ENCODE results near the gene CA9.

The CA9 gene

DNA sequence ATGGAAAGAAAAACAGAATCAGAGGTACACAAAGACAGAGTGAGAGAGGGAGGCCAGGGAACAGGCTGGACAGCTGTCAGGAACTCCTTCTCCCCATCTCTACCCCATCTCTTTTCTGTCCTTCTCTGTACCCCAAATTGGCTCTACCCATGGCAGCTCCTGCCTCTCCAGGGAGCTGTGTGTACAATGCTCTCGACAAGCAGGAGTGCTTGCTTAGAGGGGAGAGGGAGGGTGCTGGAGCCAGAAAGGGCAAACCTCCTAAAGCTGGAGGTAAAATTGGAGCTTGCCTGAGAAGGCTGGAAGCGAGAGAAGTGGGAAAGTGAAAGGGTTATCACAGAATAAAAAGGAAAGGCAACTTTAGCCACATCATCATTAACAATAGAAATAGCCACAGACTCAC lies 9.6 kb downstream of the CA9 start:
- H3K4me3 ChIP-seq (replicated peaks; ENCODE audit: insufficient read depth, low read length), result no peak overlapping the region
- TF ChIP-seq POLR2AphosphoS5 (IDR thresholded peaks at IDR 0.05; ENCODE audit: low read depth), result no peak
- TF ChIP-seq, protein P1, sequence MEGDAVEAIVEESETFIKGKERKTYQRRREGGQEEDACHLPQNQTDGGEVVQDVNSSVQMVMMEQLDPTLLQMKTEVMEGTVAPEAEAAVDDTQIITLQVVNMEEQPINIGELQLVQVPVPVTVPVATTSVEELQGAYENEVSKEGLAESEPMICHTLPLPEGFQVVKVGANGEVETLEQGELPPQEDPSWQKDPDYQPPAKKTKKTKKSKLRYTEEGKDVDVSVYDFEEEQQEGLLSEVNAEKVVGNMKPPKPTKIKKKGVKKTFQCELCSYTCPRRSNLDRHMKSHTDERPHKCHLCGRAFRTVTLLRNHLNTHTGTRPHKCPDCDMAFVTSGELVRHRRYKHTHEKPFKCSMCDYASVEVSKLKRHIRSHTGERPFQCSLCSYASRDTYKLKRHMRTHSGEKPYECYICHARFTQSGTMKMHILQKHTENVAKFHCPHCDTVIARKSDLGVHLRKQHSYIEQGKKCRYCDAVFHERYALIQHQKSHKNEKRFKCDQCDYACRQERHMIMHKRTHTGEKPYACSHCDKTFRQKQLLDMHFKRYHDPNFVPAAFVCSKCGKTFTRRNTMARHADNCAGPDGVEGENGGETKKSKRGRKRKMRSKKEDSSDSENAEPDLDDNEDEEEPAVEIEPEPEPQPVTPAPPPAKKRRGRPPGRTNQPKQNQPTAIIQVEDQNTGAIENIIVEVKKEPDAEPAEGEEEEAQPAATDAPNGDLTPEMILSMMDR (IDR thresholded peaks at IDR 0.05; ENCODE audit: insufficient read depth, low read length), result no peak
- TF ChIP-seq GABPA (IDR thresholded peaks at IDR 0.05; ENCODE audit: low read depth), result no peak
- no peak for TF ChIP-seq SPI1 (IDR thresholded peaks at IDR 0.05; ENCODE audit: borderline replicate concordance, low read depth)
- TF ChIP-seq, protein P2, sequence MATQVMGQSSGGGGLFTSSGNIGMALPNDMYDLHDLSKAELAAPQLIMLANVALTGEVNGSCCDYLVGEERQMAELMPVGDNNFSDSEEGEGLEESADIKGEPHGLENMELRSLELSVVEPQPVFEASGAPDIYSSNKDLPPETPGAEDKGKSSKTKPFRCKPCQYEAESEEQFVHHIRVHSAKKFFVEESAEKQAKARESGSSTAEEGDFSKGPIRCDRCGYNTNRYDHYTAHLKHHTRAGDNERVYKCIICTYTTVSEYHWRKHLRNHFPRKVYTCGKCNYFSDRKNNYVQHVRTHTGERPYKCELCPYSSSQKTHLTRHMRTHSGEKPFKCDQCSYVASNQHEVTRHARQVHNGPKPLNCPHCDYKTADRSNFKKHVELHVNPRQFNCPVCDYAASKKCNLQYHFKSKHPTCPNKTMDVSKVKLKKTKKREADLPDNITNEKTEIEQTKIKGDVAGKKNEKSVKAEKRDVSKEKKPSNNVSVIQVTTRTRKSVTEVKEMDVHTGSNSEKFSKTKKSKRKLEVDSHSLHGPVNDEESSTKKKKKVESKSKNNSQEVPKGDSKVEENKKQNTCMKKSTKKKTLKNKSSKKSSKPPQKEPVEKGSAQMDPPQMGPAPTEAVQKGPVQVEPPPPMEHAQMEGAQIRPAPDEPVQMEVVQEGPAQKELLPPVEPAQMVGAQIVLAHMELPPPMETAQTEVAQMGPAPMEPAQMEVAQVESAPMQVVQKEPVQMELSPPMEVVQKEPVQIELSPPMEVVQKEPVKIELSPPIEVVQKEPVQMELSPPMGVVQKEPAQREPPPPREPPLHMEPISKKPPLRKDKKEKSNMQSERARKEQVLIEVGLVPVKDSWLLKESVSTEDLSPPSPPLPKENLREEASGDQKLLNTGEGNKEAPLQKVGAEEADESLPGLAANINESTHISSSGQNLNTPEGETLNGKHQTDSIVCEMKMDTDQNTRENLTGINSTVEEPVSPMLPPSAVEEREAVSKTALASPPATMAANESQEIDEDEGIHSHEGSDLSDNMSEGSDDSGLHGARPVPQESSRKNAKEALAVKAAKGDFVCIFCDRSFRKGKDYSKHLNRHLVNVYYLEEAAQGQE (IDR thresholded peaks at IDR 0.05; ENCODE audit: insufficient replicate concordance, low read depth), result no peak
- H3K27ac ChIP-seq (replicated peaks), result no peak overlapping the region
- no peak for DNase-seq (ENCODE audit: low read depth in 1 of 2, low spot score in 1 of 2)
- no peaks in the 10 kb centered on the region for H3K27me3 ChIP-seq (ENCODE audit: insufficient read depth, poor library complexity, severe bottlenecking)

DNA sequence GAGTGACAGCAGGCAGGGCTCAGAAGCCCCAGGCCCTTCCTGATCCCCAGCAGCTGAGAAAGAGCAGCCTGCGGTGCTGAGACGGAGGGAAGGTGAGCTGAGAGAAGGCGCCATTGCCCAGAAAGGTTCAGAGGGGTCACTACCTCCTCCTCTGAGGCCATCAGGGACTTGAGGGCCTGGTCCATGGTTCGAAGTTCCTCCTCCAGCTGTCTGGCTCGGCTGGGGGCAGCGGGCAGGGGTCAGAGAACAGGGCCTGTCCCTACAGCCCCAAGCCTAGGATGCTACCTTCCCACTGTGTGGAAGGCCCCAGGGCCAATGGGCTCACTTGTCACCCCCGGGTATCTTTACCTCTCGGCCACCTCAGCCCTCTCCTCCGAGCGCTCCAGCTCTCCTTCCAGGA lies 11.2 kb downstream of the CA9 start:
- Histone ChIP-seq H3K4me3 (replicated peaks; ENCODE audit: insufficient read depth, low read length) (no peak overlapping the region), H3K27me3 (ENCODE audit: insufficient read depth, poor library complexity, severe bottlenecking) (no peaks in the 10 kb centered on the region), H3K27ac (replicated peaks) (no peak overlapping the region)
- no peak for DNase-seq (ENCODE audit: low read depth in 1 of 2, low spot score in 1 of 2)
- TF ChIP-seq, protein P2 (IDR thresholded peaks at IDR 0.05; ENCODE audit: insufficient replicate concordance, low read depth), result no peak
- no peak for TF ChIP-seq POLR2AphosphoS5 (IDR thresholded peaks at IDR 0.05; ENCODE audit: low read depth)
- no peak for TF ChIP-seq GABPA (IDR thresholded peaks at IDR 0.05; ENCODE audit: low read depth)
- TF ChIP-seq, protein P1 (IDR thresholded peaks at IDR 0.05; ENCODE audit: insufficient read depth, low read length), result no peak
- TF ChIP-seq SPI1 (IDR thresholded peaks at IDR 0.05; ENCODE audit: borderline replicate concordance, low read depth), result no peak

DNA sequence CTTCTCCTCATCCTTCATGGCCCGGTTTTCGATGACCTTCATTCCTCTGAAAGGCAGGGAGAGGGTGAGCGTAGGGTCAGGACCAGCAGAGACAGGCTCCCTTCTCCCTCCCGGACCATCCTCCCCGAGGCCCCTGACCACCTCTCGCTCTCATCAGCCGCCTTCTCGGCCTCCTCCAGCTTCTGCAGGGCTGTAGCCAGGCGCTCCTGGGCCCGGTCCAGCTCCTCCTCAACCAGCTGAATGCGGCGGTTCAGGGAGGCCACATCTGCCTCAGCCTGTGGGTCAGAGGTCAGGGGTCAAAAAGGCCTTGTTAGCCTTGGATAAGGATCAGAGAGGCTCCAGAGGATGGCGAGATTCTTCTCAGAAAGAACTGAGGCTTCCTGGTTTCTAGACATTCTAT lies 11.8 kb downstream of the CA9 start:
- Histone ChIP-seq H3K27ac (replicated peaks) (no peak overlapping the region), H3K27me3 (ENCODE audit: insufficient read depth, poor library complexity, severe bottlenecking) (no peaks in the 10 kb centered on the region), H3K4me3 (replicated peaks; ENCODE audit: insufficient read depth, low read length) (no peak overlapping the region)
- TF ChIP-seq, protein P2 (IDR thresholded peaks at IDR 0.05; ENCODE audit: insufficient replicate concordance, low read depth), result no peak
- TF ChIP-seq, protein P1 (IDR thresholded peaks at IDR 0.05; ENCODE audit: insufficient read depth, low read length), result no peak
- TF ChIP-seq SPI1 (IDR thresholded peaks at IDR 0.05; ENCODE audit: borderline replicate concordance, low read depth), result no peak
- no peak for TF ChIP-seq POLR2AphosphoS5 (IDR thresholded peaks at IDR 0.05; ENCODE audit: low read depth)
- no peak for TF ChIP-seq GABPA (IDR thresholded peaks at IDR 0.05; ENCODE audit: low read depth)
- DNase-seq (ENCODE audit: low read depth in 1 of 2, low spot score in 1 of 2), result no peak

Measured in HL-60 (cell line).